ENCODE measurements around the gene OR5H2.

The OR5H2 gene

GRCh38 chr3:98331329-98331728, 49.0 kb downstream of the OR5H2 start:
- no peak for DNase-seq (ENCODE audit: low read depth in 2 of 2)

Measured in stimulated activated CD4-positive, alpha-beta T cell treated with anti-CD3 and anti-CD28 coated beads, Interleukin-1b, Interleukin-23, amount 100 ng/mL, for 1 hour (primary cell).